MM.1S (cell line): ENCODE results near the gene FCRL6.

Experiments
- EZH2 ChIP-seq: fragments of 300-600 bp; sonication (generic); optimal IDR thresholded peaks from 2 replicates; pipeline ENCODE3; 2017; ENCODE audit warnings: low read depth, mild to moderate bottlenecking, antibody characterized with exemption, low read length, mixed read lengths
- TF ChIP-seq, protein P1 (sequence below): fragments of 300-600 bp; sonication (generic); IDR thresholded peaks from 2 replicates; pipeline ENCODE4 v1.5.1; 2016; ENCODE audit warnings: antibody characterized with exemption, low read length, mixed read lengths

DNA sequence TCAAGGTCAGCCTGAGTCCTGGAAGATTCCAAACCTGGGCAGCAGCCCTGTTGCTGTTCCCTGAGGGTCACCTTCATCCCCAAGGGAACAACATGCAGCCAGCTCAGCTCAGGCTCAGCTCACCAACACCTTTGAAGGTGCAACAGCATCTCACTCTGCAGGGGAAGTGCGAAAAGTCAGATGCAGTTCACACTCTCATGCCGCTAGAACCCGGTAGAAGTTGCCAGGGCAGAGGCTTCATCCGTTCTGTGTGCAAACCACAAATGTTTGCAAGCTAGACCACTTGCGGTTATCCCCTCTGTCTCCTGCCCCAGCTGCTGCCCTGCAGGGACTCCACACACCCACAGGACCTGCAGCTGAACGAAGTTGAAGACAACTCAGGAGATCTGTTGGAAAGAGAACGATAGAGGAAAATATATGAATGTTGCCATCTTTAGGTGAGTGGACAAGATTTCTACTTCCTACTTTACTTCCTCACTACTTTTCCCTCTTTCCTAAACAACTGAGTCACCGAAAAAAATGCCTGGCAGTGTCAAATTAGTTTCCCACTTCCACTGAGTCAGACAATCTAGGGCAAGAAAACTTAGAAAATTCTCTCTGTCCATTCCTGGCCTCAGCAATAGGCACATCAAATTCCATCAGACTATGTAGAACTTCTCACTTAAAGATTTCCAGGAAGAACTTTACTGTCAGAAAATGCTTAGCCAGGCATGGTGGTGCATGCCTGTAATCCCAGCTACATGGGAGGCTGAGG, 1.8 kb upstream of the FCRL6 start:
- TF ChIP-seq, protein P1, sequence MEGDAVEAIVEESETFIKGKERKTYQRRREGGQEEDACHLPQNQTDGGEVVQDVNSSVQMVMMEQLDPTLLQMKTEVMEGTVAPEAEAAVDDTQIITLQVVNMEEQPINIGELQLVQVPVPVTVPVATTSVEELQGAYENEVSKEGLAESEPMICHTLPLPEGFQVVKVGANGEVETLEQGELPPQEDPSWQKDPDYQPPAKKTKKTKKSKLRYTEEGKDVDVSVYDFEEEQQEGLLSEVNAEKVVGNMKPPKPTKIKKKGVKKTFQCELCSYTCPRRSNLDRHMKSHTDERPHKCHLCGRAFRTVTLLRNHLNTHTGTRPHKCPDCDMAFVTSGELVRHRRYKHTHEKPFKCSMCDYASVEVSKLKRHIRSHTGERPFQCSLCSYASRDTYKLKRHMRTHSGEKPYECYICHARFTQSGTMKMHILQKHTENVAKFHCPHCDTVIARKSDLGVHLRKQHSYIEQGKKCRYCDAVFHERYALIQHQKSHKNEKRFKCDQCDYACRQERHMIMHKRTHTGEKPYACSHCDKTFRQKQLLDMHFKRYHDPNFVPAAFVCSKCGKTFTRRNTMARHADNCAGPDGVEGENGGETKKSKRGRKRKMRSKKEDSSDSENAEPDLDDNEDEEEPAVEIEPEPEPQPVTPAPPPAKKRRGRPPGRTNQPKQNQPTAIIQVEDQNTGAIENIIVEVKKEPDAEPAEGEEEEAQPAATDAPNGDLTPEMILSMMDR: no peak
- TF ChIP-seq EZH2: no peak
